ENCODE data around the gene GID8. TPM values are rescaled to one million over a fixed set of nuclear protein-coding genes. Genes with fewer than 3 reads are reported as not detected.

The GID8 gene
- total RNA-seq, 1 donor from 2014 or later: 69.2 TPM

DNA sequence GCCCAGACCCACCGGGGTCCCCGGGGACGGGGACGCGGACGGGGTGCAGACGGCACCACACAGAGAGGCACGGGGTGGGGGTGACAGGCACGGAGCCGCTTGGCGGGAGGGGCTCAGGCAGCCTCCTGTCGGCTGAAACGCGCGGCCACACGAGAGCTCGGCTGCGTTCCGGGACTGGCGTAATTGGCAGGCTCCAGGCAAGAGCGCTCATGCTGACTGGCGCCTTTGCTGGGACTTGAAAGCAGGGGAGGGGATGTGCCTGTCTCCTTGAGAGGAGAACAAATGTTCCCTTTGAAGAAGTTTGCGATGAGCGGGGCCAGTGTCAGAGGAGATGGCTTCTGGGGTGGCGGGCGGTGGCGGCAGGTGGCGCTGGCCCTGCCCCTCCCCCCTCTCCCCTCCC, 43.0 kb downstream of the GID8 start:
- no peaks in the 10 kb centered on the region for H3K36me3 ChIP-seq (ENCODE audit: control insufficient read depth, insufficient read depth, low read length)
- TF ChIP-seq, protein P1, sequence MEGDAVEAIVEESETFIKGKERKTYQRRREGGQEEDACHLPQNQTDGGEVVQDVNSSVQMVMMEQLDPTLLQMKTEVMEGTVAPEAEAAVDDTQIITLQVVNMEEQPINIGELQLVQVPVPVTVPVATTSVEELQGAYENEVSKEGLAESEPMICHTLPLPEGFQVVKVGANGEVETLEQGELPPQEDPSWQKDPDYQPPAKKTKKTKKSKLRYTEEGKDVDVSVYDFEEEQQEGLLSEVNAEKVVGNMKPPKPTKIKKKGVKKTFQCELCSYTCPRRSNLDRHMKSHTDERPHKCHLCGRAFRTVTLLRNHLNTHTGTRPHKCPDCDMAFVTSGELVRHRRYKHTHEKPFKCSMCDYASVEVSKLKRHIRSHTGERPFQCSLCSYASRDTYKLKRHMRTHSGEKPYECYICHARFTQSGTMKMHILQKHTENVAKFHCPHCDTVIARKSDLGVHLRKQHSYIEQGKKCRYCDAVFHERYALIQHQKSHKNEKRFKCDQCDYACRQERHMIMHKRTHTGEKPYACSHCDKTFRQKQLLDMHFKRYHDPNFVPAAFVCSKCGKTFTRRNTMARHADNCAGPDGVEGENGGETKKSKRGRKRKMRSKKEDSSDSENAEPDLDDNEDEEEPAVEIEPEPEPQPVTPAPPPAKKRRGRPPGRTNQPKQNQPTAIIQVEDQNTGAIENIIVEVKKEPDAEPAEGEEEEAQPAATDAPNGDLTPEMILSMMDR (IDR thresholded peaks at IDR 0.05; ENCODE audit: insufficient read depth, low read length, severe bottlenecking): no peak
- peaks cover 20% of the 10 kb centered on the region for H3K27me3 ChIP-seq (ENCODE audit: control insufficient read depth, insufficient read depth, low read length)
- FAIRE-seq (no peak), DNase-seq (ENCODE audit: low read depth) (no peak)
- no peak overlapping the region for H3K4me3 ChIP-seq (ENCODE audit: low read depth, low read length)

DNA sequence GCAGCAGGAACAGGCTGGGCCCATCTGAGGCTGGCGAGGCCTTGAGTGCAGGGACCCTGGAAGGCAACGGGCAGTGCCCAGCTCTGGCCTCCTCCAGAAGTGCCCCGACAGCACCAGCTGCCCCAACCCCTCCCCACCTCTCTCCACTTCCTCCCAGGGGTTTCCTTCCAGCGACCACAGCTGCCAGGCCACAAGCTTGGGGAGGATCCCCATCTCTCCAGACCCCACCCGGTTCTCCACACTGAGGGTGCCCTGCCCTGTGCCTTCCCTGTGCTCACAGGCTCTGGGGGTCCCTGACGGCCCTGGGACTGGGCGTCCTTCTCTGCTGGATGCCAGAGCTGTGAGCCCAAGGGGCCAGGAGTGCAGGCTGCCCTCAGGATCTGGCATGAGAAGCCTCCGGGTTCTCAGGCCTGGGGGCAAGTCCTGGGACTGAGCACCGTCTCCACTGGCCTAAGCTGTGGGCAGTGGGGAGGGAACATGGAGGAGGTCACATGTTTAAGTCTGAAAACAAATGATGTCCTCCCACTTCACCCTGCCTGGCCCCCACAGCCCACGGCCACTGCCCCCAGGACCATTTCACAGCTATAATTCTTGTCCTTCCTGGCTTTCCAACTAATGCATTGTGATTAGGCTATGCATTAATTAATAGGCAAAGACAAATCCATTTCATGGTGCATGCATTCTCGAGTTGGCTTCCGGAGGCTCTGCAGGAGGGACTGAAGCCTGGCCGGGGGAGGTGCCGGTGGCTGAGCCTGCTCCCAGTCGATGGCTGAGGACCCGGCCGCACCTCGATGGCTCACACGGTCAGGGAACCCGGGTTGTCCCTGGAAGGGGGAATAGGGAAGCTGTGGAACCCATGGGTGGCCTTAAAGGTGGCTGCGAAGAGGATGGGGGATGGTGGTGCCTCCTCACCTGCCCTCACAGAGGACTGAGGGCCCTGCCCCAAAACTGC, 44.5 kb downstream of the GID8 start:
- DNase-seq (ENCODE audit: low read depth) (no peak), FAIRE-seq (no peak)
- Histone ChIP-seq H3K36me3 (ENCODE audit: control insufficient read depth, insufficient read depth, low read length) (no peaks in the 10 kb centered on the region), H3K4me3 (ENCODE audit: low read depth, low read length) (no peak overlapping the region), H3K27me3 (ENCODE audit: control insufficient read depth, insufficient read depth, low read length) (peaks cover 16% of the 10 kb centered on the region)
- TF ChIP-seq, protein P1 (IDR thresholded peaks at IDR 0.05; ENCODE audit: insufficient read depth, low read length, severe bottlenecking): no peak

DNA sequence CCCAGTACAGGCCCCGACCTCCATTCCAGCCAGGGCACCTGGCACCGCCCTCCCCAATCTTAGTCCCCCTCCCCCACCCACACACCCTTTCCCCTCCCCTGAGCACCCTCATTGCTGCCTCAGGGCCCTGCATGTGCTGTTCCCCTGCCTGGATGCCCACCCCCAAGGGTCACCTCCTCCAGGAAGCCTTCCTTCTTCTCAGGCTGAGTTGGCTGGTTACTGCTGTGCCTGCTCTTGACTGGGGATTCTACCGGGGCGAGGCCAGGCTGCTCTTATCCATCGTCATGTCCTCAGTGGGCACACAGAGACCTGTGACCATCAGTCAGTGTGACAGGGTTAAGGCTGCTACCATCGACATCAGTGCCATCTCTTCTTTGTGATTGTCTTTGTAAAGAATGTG, 45.3 kb downstream of the GID8 start:
- DNase-seq (ENCODE audit: low read depth): no peak
- peaks cover 16% of the 10 kb centered on the region for H3K27me3 ChIP-seq (ENCODE audit: control insufficient read depth, insufficient read depth, low read length)
- FAIRE-seq: no peak
- H3K4me3 ChIP-seq (ENCODE audit: low read depth, low read length): no peak overlapping the region
- no peaks in the 10 kb centered on the region for H3K36me3 ChIP-seq (ENCODE audit: control insufficient read depth, insufficient read depth, low read length)
- TF ChIP-seq, protein P1 (IDR thresholded peaks at IDR 0.05; ENCODE audit: insufficient read depth, low read length, severe bottlenecking): no peak

DNA sequence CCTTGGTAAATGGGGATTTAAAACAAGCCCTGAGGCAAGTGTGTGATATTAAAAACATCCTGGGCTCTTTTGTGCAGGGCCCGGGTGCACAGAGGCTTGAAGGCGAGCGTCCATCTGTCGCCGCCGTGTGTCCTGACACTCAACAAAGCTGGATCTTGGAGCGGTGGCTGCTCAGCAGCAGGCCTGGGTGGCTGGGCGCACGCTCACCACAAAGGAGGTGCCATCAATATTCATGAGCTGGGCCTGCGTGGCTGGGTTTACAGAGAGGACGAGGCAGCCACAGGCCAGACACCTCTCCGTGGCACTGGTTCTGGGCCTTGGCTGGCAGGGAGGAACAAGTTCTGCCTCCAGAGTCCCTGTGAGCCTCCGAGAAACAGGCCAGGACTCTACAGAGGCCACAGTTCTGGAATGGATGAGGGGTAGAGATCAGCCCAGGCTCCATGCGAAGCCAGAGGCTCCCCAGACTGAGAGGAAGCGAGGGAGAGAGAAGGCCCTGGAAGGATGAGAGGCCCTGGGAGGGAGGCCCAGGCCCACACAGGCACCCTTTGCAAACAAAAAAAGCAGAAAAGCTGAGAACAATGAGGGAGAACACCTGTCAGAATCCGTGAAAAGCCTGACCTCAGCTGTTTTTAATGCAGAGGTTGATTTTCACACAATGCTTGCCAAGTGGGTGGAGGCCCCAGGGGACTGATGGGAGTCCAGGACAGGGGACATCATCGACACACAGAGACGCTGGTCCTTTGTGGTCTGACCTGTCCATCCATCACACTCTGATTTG, 46.9 kb downstream of the GID8 start:
- no peak overlapping the region for H3K4me3 ChIP-seq (ENCODE audit: low read depth, low read length)
- DNase-seq (ENCODE audit: low read depth) (no peak), FAIRE-seq (no peak)
- H3K36me3 ChIP-seq (ENCODE audit: control insufficient read depth, insufficient read depth, low read length): no peaks in the 10 kb centered on the region
- H3K27me3 ChIP-seq (ENCODE audit: control insufficient read depth, insufficient read depth, low read length): peaks cover 10% of the 10 kb centered on the region
- TF ChIP-seq, protein P1 (IDR thresholded peaks at IDR 0.05; ENCODE audit: insufficient read depth, low read length, severe bottlenecking): no peak

DNA sequence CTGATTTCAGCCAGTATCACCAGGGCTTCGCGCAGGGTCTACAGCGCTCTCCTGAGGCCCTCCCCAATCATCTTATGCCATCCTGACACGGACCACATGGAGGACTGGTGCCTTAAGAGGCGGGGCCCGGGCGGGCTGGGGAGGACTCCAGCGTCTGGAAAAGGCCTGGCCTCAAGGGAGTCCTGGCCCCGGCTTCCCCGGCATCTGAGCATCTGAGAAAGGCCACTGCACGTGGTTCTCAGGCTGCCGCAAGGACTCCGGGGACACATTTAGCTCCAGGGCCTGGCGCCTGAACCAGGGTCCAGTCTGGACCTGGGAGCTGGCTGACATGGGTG, 47.5 kb downstream of the GID8 start:
- DNase-seq (ENCODE audit: low read depth) (no peak), FAIRE-seq (no peak)
- Histone ChIP-seq H3K36me3 (ENCODE audit: control insufficient read depth, insufficient read depth, low read length) (no peaks in the 10 kb centered on the region), H3K27me3 (ENCODE audit: control insufficient read depth, insufficient read depth, low read length) (peaks cover 6% of the 10 kb centered on the region), H3K4me3 (ENCODE audit: low read depth, low read length) (no peak overlapping the region)
- TF ChIP-seq, protein P1 (IDR thresholded peaks at IDR 0.05; ENCODE audit: insufficient read depth, low read length, severe bottlenecking): no peak

Data from bronchial epithelial cell (primary cell).